HG03565 (cell line): Measurements from ENCODE around the gene GALNT15.

Source experiments
- ATAC-seq: cut with Tn5 transposase; IDR thresholded peaks from one replicate; pipeline ENCODE4 v1.9.1; 2021; ENCODE audit warnings: mild to moderate bottlenecking, moderate library complexity; ENCODE audit not compliant: unreplicated experiment

The GALNT15 gene

DNA sequence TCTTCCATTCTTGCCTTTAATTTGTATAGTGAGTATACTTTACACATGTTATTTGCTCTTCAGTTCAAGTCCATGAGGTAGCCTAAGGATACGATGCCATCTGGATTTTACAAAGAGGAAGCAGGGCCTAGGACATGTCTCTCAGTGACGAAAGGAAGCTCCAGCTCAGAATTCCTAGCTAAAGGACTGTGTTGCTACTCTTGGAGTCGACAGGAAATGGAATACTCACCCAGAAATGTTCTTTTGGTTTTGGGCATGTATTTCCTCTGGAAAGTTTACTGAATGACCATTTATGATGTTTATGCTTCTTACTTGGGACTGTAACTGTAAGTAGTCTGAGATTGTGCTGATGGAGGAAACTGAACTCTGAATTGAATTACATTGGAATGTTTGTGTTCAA lies 103.0 kb downstream of the GALNT15 start:
- no peak for ATAC-seq

DNA sequence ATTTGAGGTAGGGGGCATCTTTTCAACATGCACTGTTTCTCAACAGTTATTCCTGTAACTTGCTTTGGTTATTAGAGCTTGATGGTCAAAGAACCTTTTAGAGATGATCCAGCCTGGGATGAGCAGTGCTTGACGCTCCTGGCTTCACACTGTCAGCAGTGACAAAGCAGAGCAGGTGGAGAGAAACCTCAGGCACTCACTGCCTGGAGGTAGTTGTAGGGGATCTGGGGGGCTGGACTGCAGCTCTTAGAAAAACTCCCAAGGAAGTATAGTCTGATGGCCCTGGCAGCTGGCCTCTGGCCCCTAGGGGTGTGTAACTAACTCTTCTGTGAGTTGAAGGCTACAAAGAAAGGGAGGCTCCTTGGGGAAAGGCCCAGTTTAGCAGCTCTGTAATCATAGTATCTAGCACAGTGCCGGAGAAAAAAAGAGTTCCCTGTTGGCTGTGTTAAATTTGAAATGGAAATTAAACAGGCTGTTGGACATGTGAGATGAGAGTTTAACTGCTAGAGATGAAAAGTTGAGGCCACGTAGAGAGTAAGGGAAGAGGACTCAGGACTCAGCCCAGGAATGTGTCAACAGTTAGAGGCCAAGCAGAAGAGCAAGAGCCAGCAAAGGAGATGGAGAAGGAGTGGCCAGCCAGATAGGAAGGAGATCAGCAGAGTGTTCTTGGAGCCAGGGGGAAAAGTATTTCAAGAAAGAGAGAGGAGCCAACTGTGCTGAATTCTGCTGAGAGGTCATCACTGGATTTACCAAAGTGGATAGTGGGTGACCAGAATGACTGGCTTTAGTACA lies 104.7 kb downstream of the GALNT15 start:
- ATAC-seq = no peak

DNA sequence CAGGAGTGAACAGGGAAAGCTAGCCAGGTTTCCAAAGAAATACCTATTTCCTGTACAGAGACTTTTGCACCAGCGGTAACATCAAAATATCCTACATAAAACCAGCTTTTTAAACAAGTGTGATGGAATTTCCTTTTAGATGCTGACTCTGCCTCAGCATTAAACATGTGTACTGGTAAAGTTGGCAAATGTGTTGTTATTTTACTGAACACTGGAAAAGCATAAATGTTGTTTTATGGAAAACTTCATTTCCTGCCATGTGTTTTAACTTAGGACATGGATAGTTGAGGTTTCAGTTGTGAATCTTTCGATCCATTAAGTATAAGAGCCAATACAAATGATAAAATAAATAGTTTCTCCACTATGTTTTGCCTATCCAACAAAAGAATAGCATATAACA lies 106.2 kb downstream of the GALNT15 start:
- ATAC-seq = no peak
